Measurements from ENCODE around the gene SBNO1. TPM values are rescaled to one million over a fixed set of nuclear protein-coding genes. Genes with fewer than 3 reads are reported as not detected.

Gene SBNO1
- total RNA-seq: 33.0 and 34.3 TPM in 2 replicates

DNA sequence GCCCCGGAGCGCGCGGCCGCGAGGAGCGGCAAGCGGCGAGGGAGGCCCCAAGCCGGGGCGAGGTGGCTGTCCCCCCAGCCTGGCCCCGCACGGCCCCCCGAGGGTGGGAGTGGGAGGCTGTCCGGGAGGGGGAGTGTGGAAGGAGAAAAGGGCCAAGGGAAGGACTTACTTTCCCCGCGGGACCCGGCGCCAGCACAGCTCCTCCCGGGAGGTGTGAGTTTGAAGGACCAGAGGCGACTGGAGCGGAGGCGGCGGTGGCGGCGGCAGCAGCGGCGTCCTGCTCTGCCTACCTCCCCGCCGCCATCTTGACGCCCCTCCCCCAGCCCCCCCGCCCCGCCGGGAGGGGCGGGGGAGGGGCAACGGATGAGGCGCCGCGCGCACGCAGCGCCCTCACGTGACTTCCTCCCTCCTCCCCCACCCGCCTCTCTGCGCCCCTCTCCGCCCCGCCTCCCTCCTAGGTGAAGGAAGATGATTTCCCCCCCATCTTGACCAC is at the start of gene SBNO1:
SBNO1 (minus strand) TSS at position 316 of the 493 bp plus-strand sequence. CDS start 14,406 bp downstream, outside the sequence.

Other genes starting within 250 kb of the SBNO1 start
- gene PITPNM2, start 213.8 kb downstream of the SBNO1 start, total RNA-seq: 5.0 and 6.5 TPM in 2 replicates
- gene MPHOSPH9, start 131.7 kb downstream of the SBNO1 start, total RNA-seq: 21.7 and 29.6 TPM in 2 replicates
- 8.3 and 8.4 TPM in 2 replicates for gene MTRFR, start 131.4 kb downstream of the SBNO1 start, total RNA-seq
- gene CDK2AP1, start 93.0 kb downstream of the SBNO1 start, total RNA-seq: 160 and 161 TPM in 2 replicates
- 40.9 and 49.0 TPM in 2 replicates for gene KMT5A, start 19.3 kb upstream of the SBNO1 start, total RNA-seq
- gene RILPL2, start 71.8 kb upstream of the SBNO1 start, total RNA-seq: 4.6 and 7.9 TPM in 2 replicates
- 12.2 and 16.6 TPM in 2 replicates for gene SNRNP35, start 93.3 kb upstream of the SBNO1 start, total RNA-seq
- gene RILPL1, start 168.9 kb upstream of the SBNO1 start, total RNA-seq: 10.8 and 17.1 TPM in 2 replicates
- gene TMED2, start 219.7 kb upstream of the SBNO1 start, total RNA-seq: 332 and 461 TPM in 2 replicates
- gene DDX55, start 237.3 kb upstream of the SBNO1 start, total RNA-seq: 12.3 and 17.1 TPM in 2 replicates